Hypothalamus (tissue), 51 donors: Measurements from ENCODE around the gene ANKH.
"Not testable (repeated sequence)": the region's sequence is repeated elsewhere in the genome, so short reads cannot be mapped to it uniquely, and the experiment has no call there.

Source experiments
- DNase-seq, 51 donors: peaks; one replicate each; lab custom pipeline; 2025; lab: John Stamatoyannopoulos, UW

The ANKH gene

DNA sequence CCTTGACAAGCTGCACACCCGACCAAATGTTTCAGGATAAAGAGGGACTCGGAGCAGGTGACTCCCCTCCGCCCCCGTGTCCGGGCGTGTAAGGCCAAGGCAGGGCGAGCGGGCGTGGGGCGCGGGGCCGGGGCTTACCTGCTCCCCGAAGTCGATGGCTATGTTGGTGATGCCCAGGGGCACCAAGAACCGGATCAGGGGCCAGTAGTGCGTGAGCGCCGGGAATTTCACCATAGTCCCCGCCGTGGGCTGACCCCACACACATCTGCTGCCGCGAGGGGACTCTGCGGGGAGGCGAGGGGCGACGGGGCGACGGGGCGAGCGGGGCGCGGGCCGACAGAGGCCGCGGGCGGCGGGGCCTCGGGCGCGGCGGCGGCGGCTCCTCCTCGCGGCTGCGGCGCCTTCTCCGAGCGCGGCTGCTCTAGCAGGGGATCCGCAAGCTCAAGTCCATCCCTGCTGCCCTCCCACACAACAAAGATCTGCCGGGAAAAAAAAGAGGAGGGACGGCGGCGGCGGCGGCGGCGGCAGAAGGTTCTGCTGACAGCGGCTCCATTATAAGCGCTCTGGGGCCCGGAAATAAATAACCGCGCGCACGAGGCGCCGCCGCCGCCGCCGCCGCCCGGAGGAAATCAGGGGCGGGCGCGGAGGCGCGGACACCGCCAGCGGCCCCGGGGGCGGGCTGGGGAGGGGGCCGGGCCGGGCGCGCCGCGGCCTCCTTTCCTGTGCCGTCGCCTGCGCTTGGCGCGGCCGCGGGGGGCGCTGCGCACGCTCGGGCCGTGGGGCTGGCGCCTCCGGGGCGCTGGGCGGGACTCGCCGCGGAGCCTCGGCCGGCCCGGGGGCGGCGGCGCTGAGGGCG lies at the start of gene ANKH:
Gene ANKH (minus strand): TSS at position 565 of the 856 bp plus-strand sequence. CDS start 331 bp downstream, at position 234.
- DNase-seq, result peak in 50 of 51 donors; percentile 7 to 89 (median 68)

DNA sequence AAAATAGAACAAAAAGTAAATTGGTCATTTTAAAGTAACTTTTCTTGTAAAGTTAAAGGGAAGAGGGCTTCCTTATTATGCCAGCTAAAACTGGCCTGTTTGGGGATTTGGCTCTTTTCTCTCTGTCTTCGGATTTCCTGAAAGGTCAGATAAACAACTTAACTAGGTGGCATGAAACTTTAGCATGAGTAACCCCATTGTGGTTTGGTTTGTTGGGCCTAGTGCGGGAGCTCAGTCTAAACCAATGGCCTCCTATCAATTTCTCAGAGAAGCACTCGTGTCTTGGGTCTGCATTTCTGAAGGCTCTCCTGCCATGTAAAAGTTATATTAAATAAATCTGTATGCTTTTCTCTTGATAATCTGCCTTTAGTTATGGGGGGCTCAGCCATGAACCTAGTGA lies 48.5 kb upstream of the ANKH start:
- DNase-seq, result no peak

DNA sequence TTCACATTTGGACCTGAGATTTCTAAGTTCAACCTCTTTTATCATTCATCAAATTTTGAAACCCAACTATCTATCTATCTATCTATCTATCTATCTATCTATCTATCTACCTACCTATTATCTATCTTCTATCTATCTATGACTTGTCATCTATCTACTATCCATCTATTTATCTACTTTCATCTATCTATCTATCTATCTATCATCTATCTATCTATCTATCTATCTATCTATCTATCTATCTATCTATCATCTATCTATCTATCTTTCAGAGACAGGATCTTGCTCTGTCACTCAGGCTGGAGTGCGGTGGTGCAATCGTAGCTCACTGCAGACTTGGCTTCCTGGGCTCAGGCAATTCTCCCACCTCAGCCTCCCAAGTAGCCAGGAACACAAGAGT lies 47.5 kb upstream of the ANKH start:
- not testable (repeated sequence) for DNase-seq

DNA sequence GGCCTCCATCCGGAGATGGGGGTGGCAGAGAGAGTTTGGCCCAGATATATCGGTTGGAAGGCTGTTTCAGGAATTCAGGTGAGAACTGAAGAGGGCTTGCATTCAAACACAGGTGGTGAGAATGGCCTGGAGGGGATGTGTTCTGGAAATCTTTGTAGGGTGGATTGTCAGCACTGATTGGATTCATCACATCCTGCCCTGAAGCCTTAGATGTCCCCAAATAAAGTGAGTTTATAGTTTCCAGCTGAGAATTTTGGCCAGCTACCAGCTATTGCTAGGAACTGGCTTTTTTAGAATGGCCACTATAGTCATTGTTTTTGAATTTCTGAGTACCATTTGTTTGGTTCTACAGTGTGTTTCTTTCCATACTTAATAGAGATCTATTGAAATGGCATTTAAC lies 46.1 kb upstream of the ANKH start:
- DNase-seq, result no peak

DNA sequence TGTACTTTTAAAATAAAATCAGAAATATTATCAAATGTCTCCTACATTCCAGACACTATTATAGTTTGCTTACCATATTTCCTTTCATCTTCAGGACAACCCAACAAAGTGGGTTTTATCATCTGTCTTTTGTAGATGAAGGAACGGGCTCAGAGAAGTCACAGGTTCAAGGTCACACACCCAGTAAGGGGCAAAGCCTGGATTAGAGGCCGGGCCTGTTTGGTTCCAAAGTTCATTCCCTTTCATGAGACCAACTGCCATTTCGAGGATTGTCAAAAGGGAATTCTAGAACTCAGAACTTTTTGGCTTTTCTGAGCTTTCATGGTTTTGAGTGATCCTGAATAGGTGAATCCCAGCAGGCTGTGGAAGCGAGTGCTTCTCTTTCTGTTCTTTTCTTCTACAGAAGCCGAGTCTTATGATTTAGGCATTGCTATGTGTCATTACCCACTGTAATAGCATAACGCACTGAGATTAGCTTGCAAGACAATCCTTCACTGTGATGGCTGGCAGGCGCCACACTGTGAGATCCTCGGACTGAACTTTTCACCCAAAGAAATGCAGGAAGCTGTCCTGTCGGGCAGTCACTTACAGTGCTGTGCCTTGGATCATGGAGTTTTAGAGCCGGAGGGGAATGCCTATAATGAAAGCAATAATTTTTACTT lies 43.8 kb upstream of the ANKH start:
- DNase-seq, result no peak

DNA sequence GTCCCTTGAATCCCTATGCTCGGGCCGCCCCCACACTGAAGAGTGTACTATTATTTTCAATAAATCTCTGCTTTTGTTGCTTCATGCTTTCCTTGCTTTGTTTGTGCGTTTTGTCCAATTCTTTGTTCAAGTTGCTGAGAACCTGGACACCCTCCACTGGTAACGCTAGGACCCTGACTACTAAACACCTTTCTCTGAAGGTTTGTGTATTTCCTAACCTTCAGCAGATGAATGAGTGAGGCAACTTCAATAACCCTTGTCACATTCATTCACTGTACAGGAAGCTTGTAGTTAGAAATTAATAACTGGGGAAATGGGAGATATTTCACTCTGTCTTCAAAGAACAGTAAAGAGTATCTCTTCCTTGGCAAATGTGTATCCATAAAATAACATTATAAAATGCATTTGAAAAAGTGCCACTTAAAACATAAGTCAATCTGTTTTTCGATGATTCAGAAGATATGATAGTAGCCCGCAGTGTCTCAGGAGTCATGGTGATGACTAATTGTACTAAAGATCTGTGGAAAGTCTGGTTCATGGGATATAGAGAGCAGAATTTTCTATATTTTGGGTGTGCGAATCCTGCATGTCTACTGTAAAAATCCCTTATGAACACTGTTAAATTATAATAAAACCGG lies 43.2 kb upstream of the ANKH start:
- DNase-seq, result no peak

DNA sequence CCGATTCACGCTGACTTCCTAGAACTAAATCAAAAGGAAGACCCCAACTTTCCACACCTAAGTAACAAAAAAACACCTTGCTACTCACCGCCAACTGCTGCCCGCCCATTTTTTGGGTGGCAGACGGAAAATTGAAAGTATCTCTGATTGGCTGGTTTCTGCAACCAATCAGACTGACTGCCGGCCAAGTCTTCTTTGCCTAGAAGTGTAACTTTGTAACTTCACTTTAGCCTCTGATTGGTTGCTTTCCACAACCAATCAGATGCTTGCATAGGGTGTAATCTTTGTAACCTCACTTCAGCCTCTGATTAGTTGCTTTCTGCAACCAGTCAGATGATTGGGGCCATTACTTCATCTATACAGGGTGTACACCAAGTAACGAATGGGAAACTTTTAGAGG lies 42.6 kb upstream of the ANKH start:
- no peak for DNase-seq

DNA sequence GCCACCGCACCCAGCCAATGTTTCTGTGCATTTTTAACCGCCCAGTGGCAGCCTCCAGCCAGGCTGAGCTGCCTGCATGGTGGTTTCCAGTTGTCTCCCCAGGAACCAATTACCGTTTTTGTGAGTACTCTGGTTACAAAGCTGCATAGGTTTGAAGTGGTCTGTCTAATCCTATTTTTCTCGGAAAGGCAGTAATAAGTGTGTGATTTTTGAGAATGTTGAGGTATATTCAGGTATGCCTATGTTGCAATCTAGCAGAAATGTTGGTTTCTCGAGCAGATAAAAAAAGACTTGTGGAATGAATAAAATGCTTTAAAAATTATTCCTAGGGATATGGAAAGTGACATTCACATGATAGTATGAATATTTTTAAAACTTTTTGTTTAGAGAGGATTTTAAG lies 41.5 kb upstream of the ANKH start:
- DNase-seq, result no peak

DNA sequence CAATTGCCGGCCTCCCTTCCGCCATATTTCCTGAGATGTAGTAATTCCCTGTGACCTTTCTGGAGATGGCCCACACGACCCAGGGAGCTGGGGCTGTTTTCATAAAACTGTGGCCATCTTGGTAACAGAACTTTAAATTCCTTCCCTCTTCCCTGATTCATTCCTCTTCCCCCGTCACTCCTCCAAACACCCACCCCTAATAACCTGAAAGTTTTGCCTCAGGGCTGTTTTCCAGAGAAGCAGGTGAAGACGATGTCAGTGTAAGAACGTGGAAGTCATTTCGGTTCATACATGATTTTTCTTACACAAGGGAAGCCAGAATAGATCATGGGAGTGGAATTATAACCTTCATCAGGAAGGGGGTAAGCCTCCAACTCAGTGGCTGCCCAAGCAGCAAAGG lies 40.6 kb upstream of the ANKH start:
- no peak for DNase-seq

DNA sequence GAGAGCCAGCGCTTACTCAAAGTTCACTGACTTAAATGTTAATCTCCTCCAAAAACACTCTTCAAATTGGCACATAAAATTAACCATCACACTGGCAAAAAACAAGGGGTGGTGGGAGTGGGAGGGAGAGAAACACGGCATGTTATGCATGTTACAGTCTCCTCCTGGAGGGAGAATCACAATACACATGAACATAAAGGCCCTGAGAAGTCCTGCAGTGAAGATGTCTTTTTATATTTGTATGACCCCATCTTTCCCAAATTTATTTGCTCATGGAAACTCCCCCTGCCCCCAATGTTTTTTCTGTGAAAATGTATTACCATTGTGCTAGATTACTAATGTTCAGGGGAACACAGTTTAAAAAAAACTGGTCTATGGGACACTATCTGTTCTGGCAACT lies 37.8 kb upstream of the ANKH start:
- DNase-seq, result no peak

DNA sequence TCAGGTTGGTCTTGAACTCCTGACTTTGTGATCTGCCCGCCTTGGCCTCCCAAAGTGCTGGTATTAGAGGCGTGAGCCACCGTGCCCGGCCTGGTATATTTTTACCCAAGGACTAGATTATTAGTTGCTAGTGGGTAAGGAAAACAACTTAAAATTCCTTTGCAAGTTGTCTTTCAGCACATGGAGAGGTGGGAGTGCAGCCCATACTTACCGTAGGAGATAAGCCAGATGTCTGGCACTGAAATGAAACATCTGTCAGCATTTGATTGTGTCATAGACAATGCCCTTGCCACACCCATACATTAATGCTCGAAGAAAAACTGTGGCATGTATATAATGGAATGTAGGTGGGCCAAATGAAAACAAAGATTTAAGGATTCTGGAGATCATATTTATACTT lies 36.6 kb upstream of the ANKH start:
- no peak for DNase-seq

DNA sequence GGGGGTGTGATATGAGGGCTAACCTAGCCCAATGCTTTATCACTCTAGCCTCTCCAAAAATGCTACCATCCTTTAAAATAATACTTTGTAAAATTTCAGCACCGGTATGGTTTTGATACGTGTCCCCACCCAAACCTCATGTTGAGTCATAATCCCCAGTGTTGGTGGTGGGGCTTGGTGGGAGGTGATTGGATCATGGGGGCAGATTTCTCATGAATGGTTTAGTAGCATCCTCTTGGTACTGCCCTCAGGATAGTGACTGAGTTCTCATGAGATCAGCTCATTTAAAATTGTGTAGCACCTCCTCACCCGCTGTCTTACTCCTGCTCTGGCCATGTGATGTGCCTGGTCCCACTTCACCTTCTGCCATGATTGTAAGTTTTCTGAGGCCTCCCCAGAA lies 35.0 kb upstream of the ANKH start:
- no peak for DNase-seq

DNA sequence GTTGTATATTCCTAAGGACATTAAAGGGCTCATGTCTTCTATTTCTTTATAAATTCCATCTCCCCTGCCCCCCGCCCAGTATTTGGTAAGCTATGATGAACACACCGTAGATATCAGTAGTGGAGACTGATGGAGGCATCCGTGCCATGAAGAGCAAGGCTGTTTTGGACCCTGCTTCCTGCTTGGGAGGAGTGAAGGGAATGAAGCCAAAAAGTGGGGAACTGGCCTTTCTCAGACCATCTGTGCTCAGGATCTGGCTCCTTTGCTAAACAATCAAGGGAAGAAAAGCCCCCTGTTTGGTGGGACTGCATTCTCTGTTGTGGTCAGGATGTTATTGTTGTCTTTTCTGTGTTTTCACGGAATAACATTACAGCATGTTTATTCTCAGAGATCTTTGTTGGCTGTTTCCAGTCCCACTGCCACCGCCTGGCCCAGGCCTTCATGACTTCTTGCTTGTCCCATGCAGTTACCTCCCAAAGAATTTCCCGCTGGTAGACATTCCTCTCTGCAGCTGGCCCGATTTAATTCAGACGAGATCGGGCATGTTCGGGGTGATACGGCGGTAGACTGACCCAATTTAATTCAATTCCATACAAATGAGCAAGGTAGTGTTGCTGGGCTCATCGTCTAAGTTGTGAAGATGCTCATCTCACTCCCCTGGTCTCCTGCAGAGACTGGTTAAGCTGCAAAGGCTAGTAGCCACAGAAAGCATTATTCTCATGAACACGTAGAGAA lies 31.4 kb upstream of the ANKH start:
- no peak for DNase-seq

DNA sequence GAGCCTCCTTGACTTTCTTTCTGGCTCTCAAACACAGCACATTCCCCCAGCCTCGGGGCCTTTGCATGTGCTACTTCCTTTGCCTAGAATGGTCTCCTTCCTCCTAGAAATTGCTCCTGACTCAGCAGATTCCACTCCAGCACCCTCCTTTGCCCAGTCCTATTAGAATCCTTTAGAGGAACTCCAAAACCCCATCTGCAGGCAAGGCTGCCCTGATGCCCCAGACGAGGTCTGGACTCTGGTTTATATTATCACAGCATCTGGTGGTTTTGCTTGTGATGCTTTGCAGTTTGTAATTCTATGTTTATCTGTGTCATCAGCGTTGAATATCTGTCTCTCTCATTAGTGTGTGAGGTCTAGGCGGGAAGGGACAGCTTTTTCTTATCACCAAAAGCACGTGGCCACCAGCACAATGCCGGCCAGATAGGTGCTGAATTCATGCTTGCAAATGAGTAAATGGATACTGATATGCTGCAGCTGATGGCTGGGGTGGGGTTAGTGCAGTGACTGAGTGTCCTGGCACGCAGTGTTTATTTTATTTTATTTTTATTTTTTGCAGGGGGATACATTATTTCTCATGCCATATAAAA lies 30.0 kb upstream of the ANKH start:
- DNase-seq, result no peak

DNA sequence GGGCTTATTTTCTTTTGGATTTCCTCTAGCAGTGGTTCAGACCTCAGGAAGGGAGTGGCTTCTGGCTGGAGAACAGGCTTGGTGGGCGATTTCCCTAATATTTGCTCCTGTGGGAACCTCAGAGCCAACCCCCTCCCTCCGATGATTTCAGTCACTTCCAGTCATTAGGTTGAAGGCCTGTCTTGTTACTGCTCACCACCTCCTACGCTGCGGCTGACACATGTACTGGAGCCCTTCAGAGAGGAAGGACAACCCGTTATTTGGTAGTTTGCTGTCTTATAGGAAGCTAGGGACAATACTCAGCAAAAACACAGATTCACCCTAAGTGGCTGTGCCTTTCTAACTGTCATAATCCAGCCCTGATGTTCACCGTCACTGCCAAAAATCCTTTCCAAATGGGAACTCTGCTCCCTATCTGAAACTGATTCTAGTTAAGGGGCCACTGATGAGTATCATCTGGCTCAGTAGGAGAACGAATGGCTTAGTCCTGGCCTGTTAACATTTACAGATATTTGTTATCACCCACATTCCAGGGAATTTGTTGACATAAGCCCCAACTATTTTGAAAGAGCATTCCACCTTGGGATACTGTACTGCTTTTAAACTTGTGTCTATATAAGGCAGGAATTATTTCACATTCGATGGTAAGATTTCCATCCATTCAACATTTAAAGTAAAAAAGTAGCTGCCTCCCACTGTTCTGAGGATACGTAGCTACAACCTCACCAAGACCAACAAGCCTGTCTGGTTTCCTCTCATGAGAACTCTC lies 29.3 kb upstream of the ANKH start:
- DNase-seq, result no peak

DNA sequence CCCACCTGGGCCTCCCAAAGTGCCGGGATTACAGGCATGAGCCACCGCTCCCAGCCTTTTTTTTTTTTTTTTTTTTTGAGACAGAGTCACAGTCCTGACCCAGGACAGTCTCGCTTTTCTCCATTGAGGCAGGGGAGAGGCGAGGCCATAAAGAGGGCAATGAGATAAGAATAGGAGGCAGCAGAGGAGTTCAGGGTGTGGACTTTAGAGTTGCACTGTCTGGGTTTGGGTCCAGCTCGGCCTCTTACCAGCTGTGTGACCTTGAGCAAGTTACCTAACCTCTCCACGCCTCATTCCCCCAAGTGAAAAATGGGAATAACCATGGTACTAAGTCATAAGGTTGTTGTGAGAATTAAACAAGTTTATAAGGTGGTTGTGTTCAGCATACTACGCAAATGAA lies 24.6 kb upstream of the ANKH start:
- DNase-seq, result no peak

DNA sequence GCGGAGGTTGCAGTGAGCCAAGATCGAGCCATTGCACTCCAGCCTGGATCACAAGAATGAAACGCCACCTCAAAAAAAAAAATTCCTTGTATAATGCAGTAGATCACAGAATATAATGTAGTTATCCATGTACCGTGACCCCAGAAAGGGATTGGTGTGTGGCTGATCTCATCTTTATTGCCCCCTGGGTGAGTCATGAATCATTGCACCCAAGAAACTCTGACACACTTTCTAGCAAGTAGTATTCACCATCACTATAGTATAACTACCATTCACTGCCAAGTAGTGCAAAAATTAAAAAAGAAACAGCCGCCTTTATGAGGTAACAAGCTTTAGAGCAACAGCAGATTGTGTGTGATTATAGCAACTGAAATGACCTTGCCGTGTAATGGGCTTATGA lies 23.7 kb upstream of the ANKH start:
- DNase-seq, result no peak

DNA sequence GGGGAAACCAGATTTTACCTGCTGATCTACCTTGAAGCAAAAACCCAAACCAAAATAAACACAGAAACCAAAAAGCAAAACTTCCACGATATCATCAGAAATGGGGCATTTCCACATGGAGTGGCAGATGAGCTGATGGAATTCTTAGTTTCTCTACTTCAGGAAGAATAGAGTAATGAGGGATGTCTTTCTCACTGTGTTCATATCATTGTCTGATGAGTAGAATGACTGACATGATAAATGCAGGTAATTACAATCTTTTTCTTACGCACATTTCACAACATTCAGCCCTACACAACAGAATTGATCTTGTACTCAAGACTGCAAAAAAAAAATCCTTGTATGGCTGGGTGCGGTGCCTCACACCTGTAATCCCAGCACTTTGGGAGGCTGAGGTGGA lies 23.2 kb upstream of the ANKH start:
- no peak for DNase-seq

DNA sequence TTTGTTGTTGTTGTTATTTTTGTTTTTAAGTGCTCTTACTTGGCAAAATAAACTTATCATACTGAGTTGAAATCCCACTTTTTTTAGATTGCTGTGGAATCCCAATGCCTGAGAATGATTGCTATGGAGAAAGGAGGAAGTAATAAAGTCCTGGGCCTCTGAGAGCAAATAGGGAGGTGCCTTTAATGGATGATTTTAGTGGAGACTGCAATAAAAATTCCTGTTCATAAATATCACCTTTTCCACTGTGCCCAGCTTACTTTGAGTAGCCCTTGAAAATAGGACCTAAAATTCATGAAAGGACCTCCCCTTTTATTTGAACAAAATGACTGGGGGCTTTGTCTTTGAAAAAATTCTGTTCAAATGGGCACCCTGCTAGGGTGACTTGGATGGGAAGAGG lies 21.8 kb upstream of the ANKH start:
- DNase-seq, result no peak

DNA sequence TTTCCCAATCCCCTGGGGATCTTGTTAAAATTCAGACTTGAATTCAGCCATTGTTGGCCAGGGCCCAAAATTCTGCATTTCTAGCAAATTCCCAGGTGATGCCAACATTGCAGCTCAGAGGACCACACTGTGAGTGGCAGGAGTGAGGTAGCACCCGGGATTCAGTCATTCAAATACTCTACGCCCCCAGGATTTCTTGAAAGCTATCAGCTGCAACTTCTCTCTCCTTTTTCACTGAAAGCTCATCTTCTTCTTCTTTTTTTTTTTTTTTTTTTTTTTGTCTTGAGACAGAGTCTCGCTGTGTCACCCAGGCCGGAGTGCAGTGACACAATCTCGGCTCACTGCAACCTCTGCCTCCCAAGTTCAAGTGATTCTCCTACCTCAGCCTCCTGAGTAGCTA lies 19.3 kb upstream of the ANKH start:
- no peak for DNase-seq
